Kidney (tissue), 14 donors: Measurements from ENCODE around the gene HDAC9. TPM values are rescaled to one million over a fixed set of nuclear protein-coding genes. Genes with fewer than 3 reads are reported as not detected.

Experiments
- DNase-seq, 5 donors: peaks; one replicate each; pipeline ENCODE4 v3.0.0-alpha.2; 2013 to 2020
- FAIRE-seq: peaks from 2 replicates; lab custom pipeline; 2012; peaks lifted over from hg19 to GRCh38; lab: Jason Lieb, UNC
- H3K27ac ChIP-seq, 2 donors: one replicate each; pipeline ENCODE4 v1.7.0; 2013; ENCODE audit warnings: low read depth in 2 of 2, low read length in 2 of 2, inconsistent platforms in 1 of 2
- H3K27me3 ChIP-seq: one replicate; pipeline ENCODE4 v1.7.1; 2013; ENCODE audit warnings: low read length, inconsistent platforms; ENCODE audit not compliant: control insufficient read depth, insufficient read depth
- H3K36me3 ChIP-seq, 3 donors: one replicate each; pipeline versions ENCODE4 v1.7.0 to v1.7.1; 2013; ENCODE audit warnings: low read length in 3 of 3, control low read depth in 1 of 3, inconsistent platforms in 1 of 3; ENCODE audit not compliant: insufficient read depth in 3 of 3, control insufficient read depth in 2 of 3
- H3K4me1 ChIP-seq, 3 donors: one replicate each; pipeline versions ENCODE4 v1.7.0 to v1.7.1; 2013; ENCODE audit warnings: low read length in 3 of 3, inconsistent platforms in 1 of 3, low read depth in 1 of 3; ENCODE audit not compliant: control insufficient read depth in 2 of 3, insufficient read depth in 2 of 3
- H3K4me3 ChIP-seq, 3 donors: one replicate each; pipeline versions ENCODE4 v1.7.0 to v1.8.1; 2013; ENCODE audit warnings: low read length in 3 of 3, control low read depth in 1 of 3, inconsistent platforms in 1 of 3
- H3K9ac ChIP-seq, 3 donors: one replicate each; pipeline versions ENCODE4 v1.7.0 to v1.7.1; 2013; ENCODE audit warnings: low read length in 3 of 3, control low read depth in 1 of 3, inconsistent platforms in 1 of 3
- H3K9me3 ChIP-seq, 3 donors: one replicate each; pipeline versions ENCODE4 v1.7.0 to v1.7.1; 2013; ENCODE audit warnings: low read length in 3 of 3, control low read depth in 1 of 3, inconsistent platforms in 1 of 3; ENCODE audit not compliant: control insufficient read depth in 2 of 3, insufficient read depth in 1 of 3
- intact Hi-C: fragments of 100-400 bp; cut with DNase I; formaldehyde crosslinking; loops from one replicate; pipeline ENCODE4 v1.11.1; 2022
- polyA plus RNA-seq: library from polyadenylated mRNA; stranded (reverse); fragments of 350-450 nt; fragmentation: Illumina TruSeq; extraction: RNeasy Lipid Tissue Mini Kit (QIAGEN cat#74804); gene quantifications from one replicate; pipeline ENCODE4 v1.2.3, GENCODE V29; 2014; ENCODE audit warnings: low read depth, low replicate concordance; ENCODE audit not compliant: insufficient read depth
- total RNA-seq: library from RNA; stranded (reverse); fragmentation: NEBNext Ultra II Directional; extraction: Animal tissue kit (Norgen Biotek cat#: 25700); gene quantifications from one replicate; pipeline ENCODE4 v1.2.1, GENCODE V29; 2021
- TF ChIP-seq, protein P1 (sequence below): IDR thresholded peaks from 3 replicates; pipeline ENCODE4 v1.5.1; 2012; ENCODE audit warnings: mild to moderate bottlenecking, moderate library complexity, borderline replicate concordance; ENCODE audit not compliant: insufficient read depth; ENCODE audit errors: extremely low read depth
- donor health status: control.
- donor health status: control.
- donor health status: control.
- donor health status: control.
- donor health status: control.
- donor health status: DM: yes; HTN: yes; CAD: no.
- donor health status: Normal renal cell carcinoma (clear cell type).

HDAC9 gene
- total and polyA plus RNA-seq, 2 donors from 2014 or later, result 2.1 to 22.1 TPM

DNA sequence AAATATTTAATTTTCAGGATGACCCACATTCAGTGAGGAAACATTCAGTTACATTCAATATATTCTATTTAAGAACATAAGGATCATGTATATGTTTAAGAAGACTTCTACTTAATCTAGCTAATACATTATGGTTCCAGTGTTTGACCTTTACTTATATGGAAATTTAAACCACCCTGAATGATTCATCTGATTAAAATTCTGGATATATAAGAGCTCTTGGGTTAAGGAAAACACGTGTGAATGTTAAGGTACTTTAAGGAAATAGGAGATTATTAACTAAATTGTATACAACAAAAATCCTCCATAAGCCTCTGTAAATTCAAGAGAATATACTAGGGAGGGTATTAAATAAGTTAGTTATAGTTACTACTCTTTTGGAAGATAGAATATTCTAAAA lies 40.9 kb downstream of the HDAC9 start:
- Histone ChIP-seq H3K36me3 (no peaks in the 10 kb centered on the region), H3K27me3 (no peaks in the 10 kb centered on the region), H3K4me3 (no peak overlapping the region), H3K9ac (no peak overlapping the region), H3K27ac (no peak overlapping the region), H3K9me3 (no peaks in the 10 kb centered on the region), H3K4me1 (peaks cover 3 to 4% (median 3%) of the 10 kb centered on the region in 3 donors)
- no peak for FAIRE-seq
- TF ChIP-seq, protein P1, sequence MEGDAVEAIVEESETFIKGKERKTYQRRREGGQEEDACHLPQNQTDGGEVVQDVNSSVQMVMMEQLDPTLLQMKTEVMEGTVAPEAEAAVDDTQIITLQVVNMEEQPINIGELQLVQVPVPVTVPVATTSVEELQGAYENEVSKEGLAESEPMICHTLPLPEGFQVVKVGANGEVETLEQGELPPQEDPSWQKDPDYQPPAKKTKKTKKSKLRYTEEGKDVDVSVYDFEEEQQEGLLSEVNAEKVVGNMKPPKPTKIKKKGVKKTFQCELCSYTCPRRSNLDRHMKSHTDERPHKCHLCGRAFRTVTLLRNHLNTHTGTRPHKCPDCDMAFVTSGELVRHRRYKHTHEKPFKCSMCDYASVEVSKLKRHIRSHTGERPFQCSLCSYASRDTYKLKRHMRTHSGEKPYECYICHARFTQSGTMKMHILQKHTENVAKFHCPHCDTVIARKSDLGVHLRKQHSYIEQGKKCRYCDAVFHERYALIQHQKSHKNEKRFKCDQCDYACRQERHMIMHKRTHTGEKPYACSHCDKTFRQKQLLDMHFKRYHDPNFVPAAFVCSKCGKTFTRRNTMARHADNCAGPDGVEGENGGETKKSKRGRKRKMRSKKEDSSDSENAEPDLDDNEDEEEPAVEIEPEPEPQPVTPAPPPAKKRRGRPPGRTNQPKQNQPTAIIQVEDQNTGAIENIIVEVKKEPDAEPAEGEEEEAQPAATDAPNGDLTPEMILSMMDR, result no peak
- intact Hi-C loops, result no loop called here
- DNase-seq, result no peak

DNA sequence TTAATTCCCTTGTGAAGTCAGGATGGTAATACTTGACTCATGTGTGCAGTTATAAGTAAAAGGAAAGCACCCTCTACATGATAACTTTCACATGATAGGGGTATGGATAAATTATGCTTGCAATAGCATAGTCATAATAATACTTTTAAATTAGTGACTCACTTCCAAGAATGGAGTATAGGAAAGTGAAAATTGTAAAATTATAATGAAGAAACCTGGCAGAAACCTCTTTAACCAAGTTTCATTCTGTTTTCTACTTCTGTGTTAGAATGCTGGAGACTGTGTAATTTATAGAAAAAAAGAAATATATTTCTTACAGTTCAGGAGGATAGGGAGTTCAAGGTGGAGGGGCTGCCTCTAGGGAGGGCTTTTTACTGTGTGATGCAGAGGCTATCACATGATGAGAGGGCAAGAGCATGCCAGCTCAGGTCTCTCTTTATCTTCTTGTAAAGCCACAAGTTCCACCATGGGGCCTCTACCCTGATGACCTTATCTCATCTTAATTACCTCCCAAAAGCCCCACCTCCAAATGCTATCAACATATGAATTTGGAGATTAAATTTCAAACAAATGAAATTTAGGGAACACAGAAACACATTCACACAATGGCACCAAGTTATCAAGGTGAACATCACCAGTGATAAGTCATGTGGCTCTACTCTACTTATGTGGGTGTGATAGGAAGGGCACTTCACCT lies 43.2 kb downstream of the HDAC9 start:
- no peak overlapping the region for H3K4me3 ChIP-seq
- H3K36me3 ChIP-seq, result no peaks in the 10 kb centered on the region
- H3K27ac ChIP-seq, result no peak overlapping the region
- peaks cover 3 to 4% (median 3%) of the 10 kb centered on the region in 3 donors for H3K4me1 ChIP-seq
- H3K27me3 ChIP-seq, result no peaks in the 10 kb centered on the region
- FAIRE-seq (no peak), DNase-seq (no peak)
- no peak overlapping the region for H3K9ac ChIP-seq
- TF ChIP-seq, protein P1, result no peak
- intact Hi-C loops, result no loop called here
- H3K9me3 ChIP-seq, result no peaks in the 10 kb centered on the region

DNA sequence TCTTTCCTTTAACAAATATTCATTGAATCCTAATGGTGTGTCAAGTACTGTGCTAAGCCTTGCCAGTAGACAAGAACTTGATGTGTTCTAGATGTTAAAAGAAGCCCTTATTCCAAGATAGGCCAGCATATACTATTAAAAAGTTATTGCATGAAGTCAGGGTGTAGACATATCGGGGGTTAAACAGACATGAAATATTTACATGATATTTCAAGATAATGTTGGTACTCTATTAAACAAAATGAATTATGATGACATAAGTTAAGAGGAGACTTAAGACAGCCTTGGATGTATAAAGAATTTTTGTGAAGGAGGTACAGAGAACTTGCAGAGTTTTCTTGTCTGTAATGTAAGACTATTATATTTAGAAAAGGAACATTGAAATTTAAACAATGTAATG lies 44.8 kb downstream of the HDAC9 start:
- Histone ChIP-seq H3K9ac (no peak overlapping the region), H3K27me3 (no peaks in the 10 kb centered on the region), H3K27ac (no peak overlapping the region), H3K9me3 (no peaks in the 10 kb centered on the region), H3K4me3 (no peak overlapping the region), H3K36me3 (no peaks in the 10 kb centered on the region), H3K4me1 (peaks cover 3 to 4% (median 3%) of the 10 kb centered on the region in 3 donors)
- intact Hi-C loops, result no loop called here
- DNase-seq (peak in 2 of 5 donors; percentile 22 to 59), FAIRE-seq (peak; percentile 23)
- TF ChIP-seq, protein P1, result no peak
